ENCODE data around the gene RNF215.

DNA sequence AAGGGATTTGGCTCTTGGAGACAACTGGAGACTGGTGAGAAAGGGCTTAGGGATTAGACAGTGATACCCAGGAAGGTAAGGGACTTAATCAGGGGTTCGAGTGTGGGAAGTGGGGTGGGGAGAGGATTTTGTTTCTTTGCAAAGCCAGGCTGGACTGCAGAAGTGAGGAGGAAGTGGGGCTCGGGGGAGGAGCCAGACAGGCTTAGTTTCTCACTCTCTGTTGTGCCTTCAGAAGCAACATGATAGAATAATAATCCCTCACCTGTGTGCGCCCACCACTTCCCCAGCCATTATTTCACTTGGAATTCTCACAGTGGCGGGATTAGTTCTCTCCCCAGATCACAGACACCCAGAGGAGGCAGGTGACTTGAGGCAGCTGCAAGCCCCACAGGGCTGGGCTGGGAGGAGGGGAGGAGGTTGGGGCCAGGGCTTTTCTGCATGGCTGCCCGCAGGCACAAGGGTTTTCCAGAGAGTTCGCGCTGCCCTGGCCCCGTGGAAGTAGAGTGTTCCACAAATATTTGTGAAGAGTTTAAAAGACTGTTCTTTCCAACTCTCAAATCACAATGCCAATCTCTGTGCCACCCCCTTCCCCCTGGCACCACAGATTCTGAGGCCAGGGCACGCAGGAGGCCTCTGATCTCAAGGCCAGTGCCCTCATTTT lies 5.6 kb upstream of the RNF215 start:
- TF ChIP-seq, protein P1, sequence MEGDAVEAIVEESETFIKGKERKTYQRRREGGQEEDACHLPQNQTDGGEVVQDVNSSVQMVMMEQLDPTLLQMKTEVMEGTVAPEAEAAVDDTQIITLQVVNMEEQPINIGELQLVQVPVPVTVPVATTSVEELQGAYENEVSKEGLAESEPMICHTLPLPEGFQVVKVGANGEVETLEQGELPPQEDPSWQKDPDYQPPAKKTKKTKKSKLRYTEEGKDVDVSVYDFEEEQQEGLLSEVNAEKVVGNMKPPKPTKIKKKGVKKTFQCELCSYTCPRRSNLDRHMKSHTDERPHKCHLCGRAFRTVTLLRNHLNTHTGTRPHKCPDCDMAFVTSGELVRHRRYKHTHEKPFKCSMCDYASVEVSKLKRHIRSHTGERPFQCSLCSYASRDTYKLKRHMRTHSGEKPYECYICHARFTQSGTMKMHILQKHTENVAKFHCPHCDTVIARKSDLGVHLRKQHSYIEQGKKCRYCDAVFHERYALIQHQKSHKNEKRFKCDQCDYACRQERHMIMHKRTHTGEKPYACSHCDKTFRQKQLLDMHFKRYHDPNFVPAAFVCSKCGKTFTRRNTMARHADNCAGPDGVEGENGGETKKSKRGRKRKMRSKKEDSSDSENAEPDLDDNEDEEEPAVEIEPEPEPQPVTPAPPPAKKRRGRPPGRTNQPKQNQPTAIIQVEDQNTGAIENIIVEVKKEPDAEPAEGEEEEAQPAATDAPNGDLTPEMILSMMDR (IDR thresholded peaks at IDR 0.05; ENCODE audit: low read length): no peak
- no peak for TF ChIP-seq EZH2 (IDR thresholded peaks at IDR 0.05; ENCODE audit: borderline replicate concordance, low read length)

All from OCI-LY1 (cell line).